RWPE1 (cell line): ENCODE results near the gene CISD3.

Source experiments
- CTCF ChIA-PET: fragments of 350-600 bp; sonication (Branson Sonifier 250); formaldehyde crosslinking; extraction: SDS; loops from one replicate; lab custom pipeline; 2021; lab: Yijun Ruan, JAX
- POLR2A ChIA-PET: fragments of 400-600 bp; formaldehyde crosslinking; extraction: SDS; loops from one replicate; lab custom pipeline; 2020; ENCODE audit warnings: antibody characterized with exemption; ENCODE audit not compliant: low non-redundant PET; lab: Yijun Ruan, JAX
- DNase-seq: peaks from one replicate; pipeline ENCODE4 v3.0.0; 2012; ENCODE audit warnings: low spot score
- H3K27ac ChIP-seq: fragments of 450-650 bp; 2 replicates; pipeline ENCODE4 v1.5.1; 2017
- TF ChIP-seq, protein P1 (sequence below): fragments of 450-650 bp; conservative IDR thresholded peaks from 2 replicates; pipeline ENCODE4 v1.5.1; 2017; ENCODE audit warnings: low read depth, mild to moderate bottlenecking

CISD3 gene

DNA sequence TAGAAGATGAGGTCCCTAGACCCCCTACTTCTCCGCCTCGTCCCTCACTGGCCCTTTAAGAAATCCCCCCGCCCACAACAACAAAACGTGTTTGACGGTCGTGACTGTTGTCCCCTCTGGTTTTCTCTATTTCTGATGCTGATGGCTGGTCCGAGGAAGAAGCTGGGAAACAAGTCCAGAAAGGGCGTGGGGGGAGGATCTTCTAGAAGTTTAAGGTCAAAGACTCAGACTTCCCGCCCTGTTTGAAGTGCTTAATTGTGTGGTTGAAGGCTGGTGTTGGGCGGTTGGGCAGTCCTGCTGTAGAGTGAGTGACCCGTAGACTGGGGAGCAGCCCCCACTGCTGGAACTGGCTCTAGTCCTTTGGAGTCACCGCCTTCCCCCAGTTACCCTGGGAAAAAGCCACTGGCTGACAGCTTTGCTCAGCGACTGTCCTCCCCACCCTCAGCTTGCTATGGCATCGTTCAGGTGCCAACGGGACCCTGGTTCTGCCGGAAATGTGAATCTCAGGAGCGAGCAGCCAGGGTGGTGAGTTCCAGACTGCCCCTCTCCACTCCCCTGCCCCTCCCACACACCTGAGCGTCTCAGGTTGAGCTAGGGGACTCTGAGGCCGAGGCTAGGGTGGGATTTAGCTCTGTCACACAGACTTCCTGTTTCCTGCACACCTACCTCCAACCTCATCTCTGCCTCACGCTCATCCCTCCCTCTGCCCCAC lies 23.5 kb upstream of the CISD3 start:
- CTCF ChIA-PET: interaction anchor here (0.6 to 0.7 kb wide), 2 partner anchors 11 to 1494 kb away, joined by 3 to 6 read pairs; no protein-coding TSS in a partner anchor
- TF ChIP-seq, protein P1, sequence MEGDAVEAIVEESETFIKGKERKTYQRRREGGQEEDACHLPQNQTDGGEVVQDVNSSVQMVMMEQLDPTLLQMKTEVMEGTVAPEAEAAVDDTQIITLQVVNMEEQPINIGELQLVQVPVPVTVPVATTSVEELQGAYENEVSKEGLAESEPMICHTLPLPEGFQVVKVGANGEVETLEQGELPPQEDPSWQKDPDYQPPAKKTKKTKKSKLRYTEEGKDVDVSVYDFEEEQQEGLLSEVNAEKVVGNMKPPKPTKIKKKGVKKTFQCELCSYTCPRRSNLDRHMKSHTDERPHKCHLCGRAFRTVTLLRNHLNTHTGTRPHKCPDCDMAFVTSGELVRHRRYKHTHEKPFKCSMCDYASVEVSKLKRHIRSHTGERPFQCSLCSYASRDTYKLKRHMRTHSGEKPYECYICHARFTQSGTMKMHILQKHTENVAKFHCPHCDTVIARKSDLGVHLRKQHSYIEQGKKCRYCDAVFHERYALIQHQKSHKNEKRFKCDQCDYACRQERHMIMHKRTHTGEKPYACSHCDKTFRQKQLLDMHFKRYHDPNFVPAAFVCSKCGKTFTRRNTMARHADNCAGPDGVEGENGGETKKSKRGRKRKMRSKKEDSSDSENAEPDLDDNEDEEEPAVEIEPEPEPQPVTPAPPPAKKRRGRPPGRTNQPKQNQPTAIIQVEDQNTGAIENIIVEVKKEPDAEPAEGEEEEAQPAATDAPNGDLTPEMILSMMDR: no peak
- POLR2A ChIA-PET: interaction anchor here (0.9 kb wide), 1 partner anchor 10 kb away, joined by 3 read pairs; no protein-coding TSS in a partner anchor
- no peak for DNase-seq
- H3K27ac ChIP-seq: peak overlapping the region; percentile 93

DNA sequence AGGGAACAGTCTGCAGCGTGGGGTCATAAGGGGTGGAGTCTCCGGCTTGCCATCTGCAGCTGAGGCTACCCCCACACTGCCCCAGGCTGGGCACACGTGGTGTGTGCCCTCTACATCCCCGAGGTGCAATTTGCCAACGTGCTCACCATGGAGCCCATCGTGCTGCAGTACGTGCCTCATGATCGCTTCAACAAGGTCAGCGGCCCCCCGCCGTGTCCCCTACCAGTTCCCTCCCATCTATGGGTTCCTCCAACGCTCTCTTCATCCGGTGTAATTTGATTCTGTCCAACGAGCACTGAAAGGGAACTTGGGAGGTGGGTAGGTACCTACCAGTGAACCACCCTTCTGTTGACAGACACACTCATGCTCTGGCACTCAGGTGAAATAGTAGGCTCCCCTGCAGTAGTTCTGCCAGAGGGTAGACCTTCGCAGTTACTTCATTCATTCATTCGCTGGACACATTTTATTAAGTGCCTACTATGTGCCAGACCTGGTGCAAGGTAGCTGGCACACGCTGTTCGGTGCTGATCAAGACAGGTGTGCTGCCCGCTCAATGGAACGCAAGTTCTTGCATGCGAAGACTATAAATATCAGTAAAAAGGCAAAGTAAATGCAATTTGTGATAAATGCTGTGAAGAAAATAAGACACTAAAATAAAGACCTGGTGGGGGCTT lies 22.3 kb upstream of the CISD3 start:
- TF ChIP-seq, protein P1: no peak
- ChIA-PET CTCF (interaction anchor here (0.7 kb wide), 1 partner anchor 1495 kb away, joined by 6 read pairs; no protein-coding TSS in a partner anchor), POLR2A (no interaction called here)
- peak overlapping the region; percentile 93 for H3K27ac ChIP-seq
- DNase-seq: no peak

DNA sequence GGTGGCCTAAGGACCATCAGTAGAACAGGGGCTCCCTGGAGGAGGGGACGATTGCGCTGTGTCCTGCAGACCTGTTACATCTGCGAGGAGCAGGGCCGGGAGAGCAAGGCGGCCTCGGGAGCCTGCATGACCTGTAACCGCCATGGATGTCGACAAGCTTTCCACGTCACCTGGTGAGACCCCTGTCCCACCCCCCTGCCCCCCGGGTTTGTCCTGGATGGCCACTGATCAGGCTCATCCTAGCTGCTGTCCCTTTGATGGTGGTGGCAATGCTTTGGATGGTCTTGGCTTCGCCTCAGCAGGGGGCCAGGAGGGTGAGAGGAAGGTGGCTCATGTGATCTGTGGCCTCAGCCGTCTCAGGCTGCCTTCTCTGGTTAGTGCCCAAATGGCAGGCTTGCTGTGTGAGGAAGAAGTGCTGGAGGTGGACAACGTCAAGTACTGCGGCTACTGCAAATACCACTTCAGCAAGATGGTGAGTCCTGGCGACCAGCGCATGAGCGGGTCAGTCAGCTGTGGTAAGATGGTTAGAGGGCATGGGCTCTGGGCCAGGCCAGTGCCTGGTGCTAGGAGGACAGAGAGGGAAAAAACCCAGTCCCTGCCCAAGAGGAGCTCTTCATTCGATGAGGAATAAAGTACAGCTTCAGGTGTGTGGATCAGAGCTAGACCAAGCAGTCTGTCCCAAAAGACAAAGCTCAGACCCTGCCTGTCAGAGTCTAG lies 20.9 kb upstream of the CISD3 start:
- TF ChIP-seq, protein P1: no peak
- 0 out of 2 replicates have a peak overlapping the region, but pooled peaks have one; percentile 16 for H3K27ac ChIP-seq
- ChIA-PET POLR2A (interaction anchor here (1.0 kb wide), 1 partner anchor 22 kb away, joined by 4 read pairs; no protein-coding TSS in a partner anchor), CTCF (interaction anchor here (0.5 to 0.6 kb wide), 2 partner anchors 12 to 35 kb away, joined by 3 to 4 read pairs; no protein-coding TSS in a partner anchor)
- DNase-seq: no peak

DNA sequence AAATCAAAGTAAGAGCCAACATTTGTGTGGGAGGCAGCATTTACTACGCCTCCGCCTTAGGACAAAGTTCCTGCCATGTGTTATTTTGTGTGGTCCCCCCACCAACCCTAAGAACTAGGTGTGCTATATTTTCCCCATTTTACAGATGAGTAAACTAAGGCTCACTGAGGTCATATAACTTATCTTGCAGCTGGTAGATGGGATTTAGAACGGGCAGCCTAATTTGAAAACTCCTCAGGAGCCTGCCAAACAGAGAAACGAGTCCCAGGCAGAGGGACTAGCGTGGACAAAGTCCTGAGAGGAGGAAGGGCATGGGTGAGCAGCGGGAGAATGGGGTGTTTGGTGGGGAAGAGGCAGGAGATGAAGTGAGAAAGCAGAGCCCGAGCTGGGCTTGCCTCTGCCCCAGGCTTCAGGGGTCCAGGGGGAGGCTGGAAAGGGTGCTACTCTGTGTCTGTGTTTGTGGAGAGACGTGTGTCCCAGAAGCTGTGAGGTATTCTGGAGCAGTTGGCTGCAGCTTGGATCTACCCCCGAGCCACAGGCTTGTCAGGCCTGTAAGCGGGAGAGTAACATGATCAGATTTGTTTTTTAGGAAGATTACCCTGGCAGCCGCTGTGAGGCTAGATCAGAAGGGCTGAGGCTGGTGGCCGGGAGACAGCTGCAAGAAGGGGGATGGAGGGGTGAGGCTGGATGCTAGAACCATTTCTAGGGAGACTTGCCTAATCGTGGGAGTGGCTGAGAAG lies 20.1 kb upstream of the CISD3 start:
- CTCF ChIA-PET: interaction anchor here (0.5 to 1.2 kb wide), 3 partner anchors 12 to 33 kb away, joined by 3 to 4 read pairs (median 3); no protein-coding TSS in a partner anchor
- no peak for DNase-seq
- POLR2A ChIA-PET: interaction anchor here (1.0 kb wide), 1 partner anchor 23 kb away, joined by 4 read pairs; no protein-coding TSS in a partner anchor
- H3K27ac ChIP-seq: peak overlapping the region; percentile 49
- TF ChIP-seq, protein P1: no peak

DNA sequence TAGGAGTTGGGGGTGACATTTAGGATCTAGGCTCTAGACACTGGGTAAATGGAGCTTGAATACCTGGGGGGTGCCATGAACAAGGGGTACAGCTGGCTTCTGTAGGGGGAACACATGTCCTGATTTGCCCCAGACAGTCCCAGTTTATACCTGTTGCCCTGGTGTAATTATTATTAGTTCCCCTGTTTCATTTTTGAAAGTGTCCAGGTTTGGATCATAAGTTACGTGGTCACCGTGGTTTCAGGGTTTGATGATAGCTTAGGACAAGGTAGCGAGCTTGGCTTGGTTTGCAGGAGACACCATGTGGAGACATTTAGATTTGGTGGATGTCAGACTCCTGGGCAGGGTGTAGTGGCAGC lies 19.6 kb upstream of the CISD3 start:
- H3K27ac ChIP-seq: peak overlapping the region; percentile 49
- POLR2A ChIA-PET: no interaction called here
- CTCF ChIA-PET: interaction anchor here (0.5 to 1.2 kb wide), 3 partner anchors 13 to 34 kb away, joined by 3 to 6 read pairs (median 3); no protein-coding TSS in a partner anchor
- TF ChIP-seq, protein P1: no peak
- DNase-seq: no peak
